Ammon's horn (tissue), 1 donor: ENCODE measurements around the gene PPP2R2C.

Source experiments
- DNase-seq: peaks from one replicate; pipeline ENCODE4 v3.0.0-alpha.2; 2016; ENCODE audit warnings: low spot score

Gene PPP2R2C

GRCh38 chr4:6469144-6469543 is 3.3 kb downstream of the PPP2R2C start:
- no peak for DNase-seq

GRCh38 chr4:6468376-6468775 is 4.0 kb downstream of the PPP2R2C start:
- DNase-seq = no peak

GRCh38 chr4:6467600-6467999 is 4.8 kb downstream of the PPP2R2C start:
- no peak for DNase-seq

- DNase-seq = no peak
These were observed 5.5 kb downstream of the PPP2R2C start for GRCh38 chr4:6466756-6467381.

- DNase-seq = no peak
These were observed 6.5 kb downstream of the PPP2R2C start for GRCh38 chr4:6465955-6466354.

GRCh38 chr4:6464842-6465588 is 7.4 kb downstream of the PPP2R2C start:
- DNase-seq = no peak

- peak; percentile 95 for DNase-seq
These were observed 8.8 kb downstream of the PPP2R2C start for GRCh38 chr4:6463311-6464289.

- no peak for DNase-seq
These were observed 10.9 kb downstream of the PPP2R2C start for GRCh38 chr4:6461301-6462165.

- DNase-seq = no peak
These were observed 11.5 kb downstream of the PPP2R2C start for GRCh38 chr4:6460876-6461275.

GRCh38 chr4:6458528-6458927 is 13.9 kb downstream of the PPP2R2C start:
- no peak for DNase-seq

- DNase-seq = no peak
These were observed 16.0 kb downstream of the PPP2R2C start for GRCh38 chr4:6456450-6456849.

GRCh38 chr4:6454112-6454910 is 18.1 kb downstream of the PPP2R2C start:
- DNase-seq = no peak

- DNase-seq = no peak
These were observed 18.8 kb downstream of the PPP2R2C start for GRCh38 chr4:6453688-6453990.

- DNase-seq = no peak
These were observed 19.3 kb downstream of the PPP2R2C start for GRCh38 chr4:6452897-6453687.

GRCh38 chr4:6452116-6452896 is 20.1 kb downstream of the PPP2R2C start:
- no peak for DNase-seq

GRCh38 chr4:6451309-6451708 is 21.1 kb downstream of the PPP2R2C start:
- no peak for DNase-seq

GRCh38 chr4:6450709-6451108 is 21.7 kb downstream of the PPP2R2C start:
- no peak for DNase-seq

GRCh38 chr4:6449746-6450369 is 22.6 kb downstream of the PPP2R2C start:
- no peak for DNase-seq

- no peak for DNase-seq
These were observed 23.1 kb downstream of the PPP2R2C start for GRCh38 chr4:6449335-6449734.
